A549 (cell line): Measurements from ENCODE around the gene HK1. TPM values are rescaled to one million over a fixed set of nuclear protein-coding genes. Genes with fewer than 3 reads are reported as not detected.

Experiments
- ATAC-seq, 2 experiments: fragments of 200-7000 bp in 1 of 2; fragments of >200 bp in 1 of 2; cut with Nextera tagmentation in 1 of 2; cut with Tn5 transposase in 1 of 2; 3 replicates each; pipeline versions ENCODE4 v1.8.0 to v1.9.1; 2018 to 2020; ENCODE audit warnings: mild to moderate bottlenecking in 1 of 2, moderate library complexity in 1 of 2
- CTCF ChIA-PET: fragments of 300-600 bp; sonication (Branson Sonifier 250); formaldehyde crosslinking; extraction: SDS; loops from one replicate; lab custom pipeline; 2021; ENCODE audit warnings: antibody characterized with exemption, inconsistent platforms; lab: Yijun Ruan, JAX
- POLR2A ChIA-PET: fragments of 350-600 bp; formaldehyde crosslinking; extraction: SDS; loops from one replicate; lab custom pipeline; 2021; ENCODE audit warnings: antibody characterized with exemption, inconsistent platforms; lab: Yijun Ruan, JAX
- DNase-seq, 2 experiments: peaks; one replicate each; pipeline versions ENCODE4 v3.0.0 to v3.0.0-alpha.2; 2011 to 2016; ENCODE audit warnings: low read depth in 1 of 2, low spot score in 1 of 2
- FAIRE-seq: peaks from 2 replicates; lab custom pipeline; 2011; peaks lifted over from hg19 to GRCh38; lab: Jason Lieb, UNC
- H3K27ac ChIP-seq, 2 experiments: fragments of >200 bp; sonication (Bioruptor Twin); formaldehyde crosslinking; 3 replicates each; pipeline ENCODE4 v1.5.1; 2016 to 2017
- H3K4me1 ChIP-seq: fragments of >200 bp; sonication (Bioruptor Twin); formaldehyde crosslinking; 3 replicates; pipeline ENCODE4 v1.6.1; 2016
- H3K4me2 ChIP-seq: fragments of >200 bp; sonication (Bioruptor Twin); formaldehyde crosslinking; 3 replicates; pipeline ENCODE4 v1.6.1; 2016
- H3K4me3 ChIP-seq: fragments of >200 bp; sonication (Bioruptor Twin); formaldehyde crosslinking; 3 replicates; pipeline ENCODE4 v1.5.1; 2016
- H3K9me3 ChIP-seq: fragments of >200 bp; sonication (Bioruptor Twin); formaldehyde crosslinking; 3 replicates; pipeline ENCODE4 v1.6.1; 2016
- CEBPB ChIP-seq, 2 experiments: fragments of >200 bp in 1 of 2; sonication (Bioruptor Twin) in 1 of 2; formaldehyde crosslinking in 1 of 2; IDR thresholded peaks; 2 replicates each; pipeline ENCODE4 v1.6.1; 2012 to 2016
- CHD4 ChIP-seq: fragments of 200-600 bp; sonication (generic); IDR thresholded peaks from 2 replicates; pipeline ENCODE4 v1.6.1; 2016; ENCODE audit warnings: antibody characterized with exemption, mild to moderate bottlenecking, borderline replicate concordance
- EHMT2 ChIP-seq: fragments of 200-600 bp; sonication (generic); IDR thresholded peaks from 2 replicates; pipeline ENCODE4 v1.6.1; 2016; ENCODE audit warnings: antibody characterized with exemption, low read depth, mild to moderate bottlenecking, moderate library complexity
- EP300 ChIP-seq, 2 experiments: fragments of >200 bp; sonication (Bioruptor Twin); formaldehyde crosslinking; IDR thresholded peaks; 2 replicates in 1 of 2; 3 replicates in 1 of 2; pipeline ENCODE4 v1.6.1; 2016 to 2017
- ESRRA ChIP-seq: fragments of 150-350 bp; IDR thresholded peaks from 2 replicates; pipeline ENCODE4 v1.6.1; 2014; ENCODE audit warnings: mild to moderate bottlenecking, low read length, borderline replicate concordance
- FOXS1 ChIP-seq: fragments of 250-450 bp; sonication (Bioruptor Pico); IDR thresholded peaks from 2 replicates; pipeline ENCODE4 v1.5.0; 2020; ENCODE audit warnings: mild to moderate bottlenecking, moderate library complexity
- GATA3 ChIP-seq: IDR thresholded peaks from 2 replicates; pipeline ENCODE4 v1.6.1; 2012; ENCODE audit warnings: borderline replicate concordance
- HDAC2 ChIP-seq: fragments of 200-600 bp; sonication (generic); IDR thresholded peaks from 2 replicates; pipeline ENCODE4 v1.6.1; 2016
- HOXB5 ChIP-seq: fragments of 250-450 bp; sonication (Bioruptor Pico); IDR thresholded peaks from 2 replicates; pipeline ENCODE4 v1.5.0; 2020; ENCODE audit warnings: mild to moderate bottlenecking, moderate library complexity
- JUN ChIP-seq, 2 experiments: fragments of >200 bp; sonication (Bioruptor Twin); formaldehyde crosslinking; IDR thresholded peaks; 2 replicates in 1 of 2; 3 replicates in 1 of 2; pipeline ENCODE4 v1.6.1; 2016 to 2017
- JUNB ChIP-seq: fragments of >200 bp; sonication (Bioruptor Twin); formaldehyde crosslinking; IDR thresholded peaks from 2 replicates; pipeline ENCODE4 v1.6.1; 2016
- MAFK ChIP-seq: fragments of 450-650 bp; IDR thresholded peaks from 2 replicates; pipeline ENCODE4 v1.6.1; 2014; ENCODE audit not compliant: partially characterized antibody
- NFE2L2 ChIP-seq: fragments of 150-350 bp; conservative IDR thresholded peaks from 2 replicates; pipeline ENCODE4 v1.6.1; 2014; ENCODE audit warnings: low read length
- POLR2A ChIP-seq: IDR thresholded peaks from 2 replicates; pipeline ENCODE4 v1.6.1; 2012; ENCODE audit warnings: mild to moderate bottlenecking, low read length
- RFX5 ChIP-seq: fragments of 450-650 bp; IDR thresholded peaks from 2 replicates; pipeline ENCODE4 v1.7.1; 2014; ENCODE audit warnings: antibody characterized with exemption, mild to moderate bottlenecking, moderate library complexity
- RNF2 ChIP-seq: fragments of 200-600 bp; sonication (generic); IDR thresholded peaks from 2 replicates; pipeline ENCODE4 v1.6.1; 2016; ENCODE audit warnings: low read depth, mild to moderate bottlenecking, antibody characterized with exemption, moderate library complexity, borderline replicate concordance
- WGBS: methylation state at CpG from one replicate; pipeline ENCODE4 v1.1.6; 2017; ENCODE audit errors: missing lambda C conversion rate; 5-methylcytosine and 5-hydroxymethylcytosine counted together
- polyA plus RNA-seq, 4 experiments: library from polyadenylated mRNA; depleted of rRNA in 3 of 4; stranded (reverse); fragments of >200 nt; fragmentation: RNase III in 1 of 4; extraction: RNeasy Plus Mini Kit Qiagen cat#74134 plus additional on column Dnase treatment in 1 of 4; gene quantifications; 2 replicates in 3 of 4; 3 replicates in 1 of 4; pipeline ENCODE4 v1.2.3, GENCODE V29; 2011 to 2017
- TF ChIP-seq, protein P1 (sequence below): fragments of 250-450 bp; sonication (Bioruptor Pico); IDR thresholded peaks from 2 replicates; pipeline ENCODE4 v1.5.0; 2021; ENCODE audit warnings: mild to moderate bottlenecking, moderate library complexity, borderline replicate concordance
- TF ChIP-seq, protein P2 (sequence below): fragments of 250-450 bp; sonication (Bioruptor Pico); IDR thresholded peaks from 2 replicates; pipeline ENCODE4 v1.5.0; 2020; ENCODE audit warnings: low read depth, mild to moderate bottlenecking, moderate library complexity

Gene HK1
- polyA plus RNA-seq, 2 of the 4 experiments (the other 2 are of a cell fraction): 17.3 to 58.9 TPM

DNA sequence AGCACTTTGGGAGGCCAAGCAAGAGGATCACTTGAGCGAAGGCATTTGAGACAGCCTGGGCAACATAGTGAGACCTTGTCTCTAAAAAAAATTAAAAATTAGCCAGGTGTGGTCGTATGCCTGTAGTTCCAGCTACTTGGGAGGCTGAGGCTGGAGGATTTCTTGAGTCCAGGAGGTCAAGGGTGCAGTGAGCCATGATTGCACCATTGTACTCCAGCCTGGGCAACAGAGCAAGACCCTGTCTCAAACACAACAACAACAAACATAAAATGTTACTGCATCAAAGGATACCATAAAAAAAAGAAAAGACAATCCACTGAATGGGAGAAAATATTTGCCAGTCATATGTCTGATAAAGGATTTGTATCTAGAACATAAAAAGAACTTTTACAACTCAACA, 77.9 kb downstream of the HK1 start:
- CTCF ChIA-PET: interaction anchor here (0.6 to 1.4 kb wide), 3 partner anchors 44 to 807 kb away, joined by 3 read pairs; no protein-coding TSS in a partner anchor
- peaks cover 47% of the 10 kb centered on the region for H3K4me1 ChIP-seq
- H3K4me2 ChIP-seq: no peak overlapping the region
- no peak overlapping the region for H3K4me3 ChIP-seq
- no peak for DNase-seq
- ATAC-seq: no peak
- TF ChIP-seq HOXB5 (CRISPR knock-in tag): no peak
- TF ChIP-seq, all 56 proteins: peak for 0
- no peak for FAIRE-seq
- WGBS: 88% methylated on average over 2 of the region's 2 CpGs
- Histone ChIP-seq H3K27ac (no peak overlapping the region), H3K9me3 (no peaks in the 10 kb centered on the region)
- POLR2A ChIA-PET: no interaction called here

GRCh38 chr10:69358148-69358795, 80.0 kb downstream of the HK1 start:
- Histone ChIP-seq H3K4me3 (no peak overlapping the region), H3K4me2 (no peak overlapping the region), H3K4me1 (peaks cover 54% of the 10 kb centered on the region), H3K9me3 (no peaks in the 10 kb centered on the region), H3K27ac (no peak overlapping the region; a peak in 1 of 6 replicates)
- no peak for TF ChIP-seq HDAC2
- TF ChIP-seq CHD4: no peak
- TF ChIP-seq RFX5: no peak
- no peak for TF ChIP-seq NFE2L2
- no peak for TF ChIP-seq FOXS1 (CRISPR knock-in tag)
- TF ChIP-seq, protein P1, sequence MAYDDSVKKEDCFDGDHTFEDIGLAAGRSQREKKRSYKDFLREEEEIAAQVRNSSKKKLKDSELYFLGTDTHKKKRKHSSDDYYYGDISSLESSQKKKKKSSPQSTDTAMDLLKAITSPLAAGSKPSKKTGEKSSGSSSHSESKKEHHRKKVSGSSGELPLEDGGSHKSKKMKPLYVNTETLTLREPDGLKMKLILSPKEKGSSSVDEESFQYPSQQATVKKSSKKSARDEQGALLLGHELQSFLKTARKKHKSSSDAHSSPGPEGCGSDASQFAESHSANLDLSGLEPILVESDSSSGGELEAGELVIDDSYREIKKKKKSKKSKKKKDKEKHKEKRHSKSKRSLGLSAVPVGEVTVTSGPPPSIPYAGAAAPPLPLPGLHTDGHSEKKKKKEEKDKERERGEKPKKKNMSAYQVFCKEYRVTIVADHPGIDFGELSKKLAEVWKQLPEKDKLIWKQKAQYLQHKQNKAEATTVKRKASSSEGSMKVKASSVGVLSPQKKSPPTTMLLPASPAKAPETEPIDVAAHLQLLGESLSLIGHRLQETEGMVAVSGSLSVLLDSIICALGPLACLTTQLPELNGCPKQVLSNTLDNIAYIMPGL (CRISPR knock-in tag): no peak
- no peak for TF ChIP-seq POLR2A
- no peak for TF ChIP-seq JUN (IDR thresholded peaks at IDR 0.05)
- TF ChIP-seq JUNB: no peak
- TF ChIP-seq ESRRA: no peak
- TF ChIP-seq GATA3: no peak
- TF ChIP-seq, protein P2, sequence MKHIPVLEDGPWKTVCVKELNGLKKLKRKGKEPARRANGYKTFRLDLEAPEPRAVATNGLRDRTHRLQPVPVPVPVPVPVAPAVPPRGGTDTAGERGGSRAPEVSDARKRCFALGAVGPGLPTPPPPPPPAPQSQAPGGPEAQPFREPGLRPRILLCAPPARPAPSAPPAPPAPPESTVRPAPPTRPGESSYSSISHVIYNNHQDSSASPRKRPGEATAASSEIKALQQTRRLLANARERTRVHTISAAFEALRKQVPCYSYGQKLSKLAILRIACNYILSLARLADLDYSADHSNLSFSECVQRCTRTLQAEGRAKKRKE: no peak
- 92% methylated on average over 12 of the region's 12 CpGs for WGBS
- CTCF ChIA-PET: interaction anchor here (1.2 kb wide), 1 partner anchor 149 kb away, joined by 3 read pairs; no protein-coding TSS in a partner anchor
- no peak for DNase-seq
- POLR2A ChIA-PET: no interaction called here
- ATAC-seq: no peak
- no peak for FAIRE-seq

DNA sequence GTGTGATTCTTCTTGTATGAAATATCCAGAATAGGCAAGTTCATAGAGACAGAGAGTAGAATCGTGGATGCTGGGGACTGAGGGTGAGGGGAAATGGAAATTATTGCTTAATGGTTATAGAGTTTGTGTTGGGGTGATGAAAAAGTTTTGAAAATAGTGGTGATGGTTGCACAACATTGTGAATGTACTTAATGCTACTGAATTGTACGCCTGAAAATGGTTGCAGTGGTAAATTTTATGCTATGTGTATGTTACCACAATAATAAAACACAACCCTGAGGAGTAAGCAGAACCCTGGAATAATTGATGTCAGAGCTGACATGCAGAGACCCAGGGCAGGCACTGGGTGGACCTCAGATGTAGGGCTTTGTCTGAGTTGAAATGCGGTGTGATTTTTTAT, 80.9 kb downstream of the HK1 start:
- 86% methylated on average over 3 of the region's 3 CpGs for WGBS
- Histone ChIP-seq H3K4me2 (peak overlapping the region; percentile 11; the same call in 1 of the 3 replicates), H3K27ac (peak overlapping the region; percentile 84 to 85; a peak in 3 of 6 replicates), H3K4me3 (no peak overlapping the region), H3K4me1 (peaks cover 51% of the 10 kb centered on the region), H3K9me3 (no peaks in the 10 kb centered on the region)
- CTCF ChIA-PET: interaction anchor here (1.2 kb wide), 1 partner anchor 148 kb away, joined by 3 read pairs; no protein-coding TSS in a partner anchor
- FAIRE-seq: no peak
- POLR2A ChIA-PET: no interaction called here
- DNase-seq: no peak
- TF ChIP-seq RNF2 (no peak), EP300 (IDR thresholded peaks at IDR 0.05) (no peak), EHMT2 (no peak), CEBPB (IDR thresholded peaks at IDR 0.05) (peak in 1 of 2 experiments; percentile 33; a peak in 1 of 4 replicates)
- ATAC-seq: no peak

- no peak for FAIRE-seq
- no peak for DNase-seq
- Histone ChIP-seq H3K4me2 (peak overlapping the region; percentile 11; the same call in 1 of the 3 replicates), H3K4me3 (no peak overlapping the region), H3K27ac (peak overlapping the region; percentile 84 to 85; a peak in 5 of 6 replicates), H3K9me3 (no peaks in the 10 kb centered on the region), H3K4me1 (peaks cover 51% of the 10 kb centered on the region)
- POLR2A ChIA-PET: no interaction called here
- CTCF ChIA-PET: interaction anchor here (1.2 kb wide), 1 partner anchor 148 kb away, joined by 3 read pairs; no protein-coding TSS in a partner anchor
- ATAC-seq: no peak
- peak; percentile 5 for TF ChIP-seq MAFK
- TF ChIP-seq HOXB5 (CRISPR knock-in tag): no peak
- WGBS: 93% methylated on average over 5 of the region's 5 CpGs
These were observed 81.3 kb downstream of the HK1 start for GRCh38 chr10:69359594-69359993.
